VCaP (cell line): ENCODE results near the gene ARMC2.

Source experiments
- H3K27ac ChIP-seq: fragments of 450-650 bp; 2 replicates; pipeline ENCODE4 v1.5.1; 2017
- TF ChIP-seq, protein P1 (sequence below): fragments of 450-650 bp; conservative IDR thresholded peaks from 2 replicates; pipeline ENCODE4 v1.5.1; 2017; ENCODE audit warnings: mild to moderate bottlenecking, moderate library complexity

ARMC2 gene

DNA sequence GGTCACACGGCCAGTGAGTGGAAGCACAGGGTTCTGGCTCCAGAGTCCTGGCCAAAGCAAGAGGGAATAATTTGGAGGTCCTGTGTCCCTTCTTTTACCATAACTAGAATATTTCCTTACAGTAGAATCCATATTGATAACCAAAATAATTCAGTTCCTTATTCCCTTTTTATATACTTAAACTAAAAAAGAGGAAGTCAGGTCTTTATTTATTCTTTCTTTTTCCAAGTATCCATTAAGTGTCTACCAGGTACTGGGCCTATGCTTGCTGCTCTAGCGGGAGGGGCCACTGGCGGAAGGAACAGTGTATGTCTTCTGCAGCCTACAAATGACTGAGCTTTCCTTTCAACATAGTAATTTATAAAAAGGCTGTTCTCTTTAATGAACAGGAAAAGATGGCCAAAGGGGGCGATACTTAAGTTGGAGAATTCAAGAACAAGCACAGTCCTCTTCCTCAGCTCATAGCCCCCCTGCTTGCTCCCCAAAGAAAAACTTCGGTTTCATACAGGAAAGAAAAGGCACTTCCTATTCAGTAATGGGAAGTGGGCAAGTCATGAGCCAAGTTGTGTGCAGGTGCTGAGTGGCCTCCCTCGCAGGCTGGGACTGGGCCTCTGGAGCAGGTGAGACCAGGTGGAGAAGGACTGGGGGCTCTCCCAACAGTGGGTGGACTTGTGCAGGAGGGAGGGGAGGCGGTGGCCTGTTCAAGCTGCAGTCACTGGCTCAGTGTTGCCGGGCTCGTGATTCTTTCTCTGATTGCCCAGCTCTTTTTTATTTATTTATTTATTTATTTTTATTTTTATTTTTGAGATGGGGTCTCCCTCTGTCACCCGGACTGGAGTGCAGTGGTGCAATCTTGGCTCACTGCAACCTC lies 110.9 kb downstream of the ARMC2 start:
- H3K27ac ChIP-seq = no peak overlapping the region
- TF ChIP-seq, protein P1, sequence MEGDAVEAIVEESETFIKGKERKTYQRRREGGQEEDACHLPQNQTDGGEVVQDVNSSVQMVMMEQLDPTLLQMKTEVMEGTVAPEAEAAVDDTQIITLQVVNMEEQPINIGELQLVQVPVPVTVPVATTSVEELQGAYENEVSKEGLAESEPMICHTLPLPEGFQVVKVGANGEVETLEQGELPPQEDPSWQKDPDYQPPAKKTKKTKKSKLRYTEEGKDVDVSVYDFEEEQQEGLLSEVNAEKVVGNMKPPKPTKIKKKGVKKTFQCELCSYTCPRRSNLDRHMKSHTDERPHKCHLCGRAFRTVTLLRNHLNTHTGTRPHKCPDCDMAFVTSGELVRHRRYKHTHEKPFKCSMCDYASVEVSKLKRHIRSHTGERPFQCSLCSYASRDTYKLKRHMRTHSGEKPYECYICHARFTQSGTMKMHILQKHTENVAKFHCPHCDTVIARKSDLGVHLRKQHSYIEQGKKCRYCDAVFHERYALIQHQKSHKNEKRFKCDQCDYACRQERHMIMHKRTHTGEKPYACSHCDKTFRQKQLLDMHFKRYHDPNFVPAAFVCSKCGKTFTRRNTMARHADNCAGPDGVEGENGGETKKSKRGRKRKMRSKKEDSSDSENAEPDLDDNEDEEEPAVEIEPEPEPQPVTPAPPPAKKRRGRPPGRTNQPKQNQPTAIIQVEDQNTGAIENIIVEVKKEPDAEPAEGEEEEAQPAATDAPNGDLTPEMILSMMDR = no peak

DNA sequence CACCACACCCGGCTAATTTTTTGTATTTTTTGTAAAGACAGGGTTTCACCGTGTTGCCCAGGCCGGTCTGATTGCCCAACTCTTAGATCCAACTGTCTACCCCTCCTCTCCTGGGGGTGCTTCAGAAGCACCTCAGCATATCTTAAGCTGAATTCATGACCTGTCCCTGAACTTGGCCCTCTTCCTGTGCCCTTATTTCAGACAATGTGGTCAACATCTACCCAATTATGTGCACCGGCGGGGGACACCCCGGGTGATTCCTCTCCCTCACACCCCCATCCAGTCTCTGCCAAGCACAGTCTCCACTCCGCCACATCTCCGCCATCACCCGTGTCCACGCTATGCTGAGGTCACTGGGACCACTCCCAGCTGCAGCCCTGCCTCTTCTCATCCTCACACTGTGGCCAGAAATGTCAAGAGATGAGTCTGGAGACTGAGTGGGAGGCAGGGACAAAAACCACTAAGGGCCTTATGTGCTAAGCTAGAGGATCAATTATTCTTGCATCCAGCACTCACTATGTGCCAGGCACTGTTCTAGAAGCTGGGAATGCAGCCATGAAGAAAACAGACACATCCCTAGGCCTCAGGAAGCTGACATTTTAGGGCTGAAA lies 111.9 kb downstream of the ARMC2 start:
- no peak overlapping the region for H3K27ac ChIP-seq
- TF ChIP-seq, protein P1 = no peak

DNA sequence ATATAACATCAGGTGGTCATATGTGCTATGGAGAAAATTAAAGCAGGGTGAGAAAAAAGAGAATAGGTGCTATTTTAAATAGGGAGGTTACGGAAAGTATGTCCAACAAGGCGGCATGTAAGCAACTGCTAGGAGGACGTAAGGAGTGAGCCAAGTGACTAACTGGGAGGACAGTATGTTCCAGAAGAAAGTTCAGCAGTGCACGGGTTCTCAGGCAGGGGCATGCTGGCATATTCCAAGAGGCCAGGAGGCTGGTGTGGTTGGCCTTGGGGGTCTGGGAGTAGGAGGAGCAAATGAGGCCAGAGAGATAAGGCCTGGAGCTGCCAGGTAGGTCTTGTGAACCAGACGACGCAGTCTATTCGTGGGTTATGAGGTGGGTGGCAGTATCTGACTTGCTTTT lies 112.4 kb downstream of the ARMC2 start:
- H3K27ac ChIP-seq = no peak overlapping the region
- TF ChIP-seq, protein P1 = no peak

DNA sequence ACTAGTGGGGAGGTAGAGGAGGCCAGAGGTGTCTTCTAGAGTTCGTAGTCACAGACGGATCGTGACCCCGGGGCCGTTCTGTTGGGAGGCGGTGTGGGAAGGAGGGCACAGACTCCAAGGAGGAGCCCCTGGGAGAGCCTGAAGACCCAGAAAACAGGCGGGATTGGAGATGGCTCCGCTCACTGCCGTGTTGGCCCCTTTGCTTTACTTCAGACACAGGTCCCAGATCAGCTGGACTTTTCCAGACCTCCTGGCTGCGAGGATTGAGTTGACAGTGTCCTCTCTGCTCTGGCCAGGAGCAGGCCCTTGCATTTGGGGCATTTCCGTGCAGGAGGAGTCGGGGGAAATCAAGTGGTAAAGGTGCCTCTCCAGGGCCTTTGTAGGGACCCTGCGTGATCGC lies 112.9 kb downstream of the ARMC2 start:
- H3K27ac ChIP-seq = no peak overlapping the region
- TF ChIP-seq, protein P1 = no peak

DNA sequence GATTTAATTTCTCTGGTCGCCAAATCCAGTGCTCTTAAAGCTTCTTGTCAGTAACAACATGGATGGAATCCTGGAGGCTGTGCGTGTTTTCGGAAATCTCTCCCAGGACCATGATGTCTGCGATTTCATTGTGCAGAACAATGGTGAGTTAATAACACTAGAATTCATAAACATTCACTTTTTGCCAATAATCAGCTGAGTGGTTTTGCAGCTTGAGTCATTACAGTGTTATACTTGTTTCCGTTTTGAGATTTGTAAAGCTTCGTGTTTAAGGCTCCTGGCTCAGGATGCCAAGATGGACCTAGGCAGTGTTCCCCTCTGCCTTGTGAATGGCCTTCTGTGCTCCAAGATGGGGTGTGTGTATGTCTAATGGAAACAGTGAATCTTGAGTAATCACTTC lies 113.8 kb downstream of the ARMC2 start:
- H3K27ac ChIP-seq = no peak overlapping the region
- TF ChIP-seq, protein P1 = no peak

DNA sequence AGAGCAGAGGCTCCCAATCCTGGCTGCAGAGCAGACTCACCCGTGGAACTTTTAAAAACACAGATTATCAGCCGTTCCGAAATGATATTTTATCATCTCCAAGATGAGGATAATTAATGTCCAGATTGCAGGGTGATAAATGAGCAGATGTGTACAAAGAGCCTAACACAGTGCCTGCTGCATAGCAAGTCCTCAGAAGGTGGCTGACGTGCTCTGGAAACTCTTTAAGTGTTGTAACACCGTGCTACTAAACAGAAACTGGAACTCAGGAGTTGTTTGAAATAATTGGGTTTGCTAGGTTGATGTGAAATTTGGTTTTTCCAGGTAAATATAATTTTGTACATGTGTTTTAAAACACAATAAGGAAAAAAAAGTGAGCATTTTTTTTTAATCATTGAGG lies 118.0 kb downstream of the ARMC2 start:
- no peak overlapping the region for H3K27ac ChIP-seq
- TF ChIP-seq, protein P1 = no peak

DNA sequence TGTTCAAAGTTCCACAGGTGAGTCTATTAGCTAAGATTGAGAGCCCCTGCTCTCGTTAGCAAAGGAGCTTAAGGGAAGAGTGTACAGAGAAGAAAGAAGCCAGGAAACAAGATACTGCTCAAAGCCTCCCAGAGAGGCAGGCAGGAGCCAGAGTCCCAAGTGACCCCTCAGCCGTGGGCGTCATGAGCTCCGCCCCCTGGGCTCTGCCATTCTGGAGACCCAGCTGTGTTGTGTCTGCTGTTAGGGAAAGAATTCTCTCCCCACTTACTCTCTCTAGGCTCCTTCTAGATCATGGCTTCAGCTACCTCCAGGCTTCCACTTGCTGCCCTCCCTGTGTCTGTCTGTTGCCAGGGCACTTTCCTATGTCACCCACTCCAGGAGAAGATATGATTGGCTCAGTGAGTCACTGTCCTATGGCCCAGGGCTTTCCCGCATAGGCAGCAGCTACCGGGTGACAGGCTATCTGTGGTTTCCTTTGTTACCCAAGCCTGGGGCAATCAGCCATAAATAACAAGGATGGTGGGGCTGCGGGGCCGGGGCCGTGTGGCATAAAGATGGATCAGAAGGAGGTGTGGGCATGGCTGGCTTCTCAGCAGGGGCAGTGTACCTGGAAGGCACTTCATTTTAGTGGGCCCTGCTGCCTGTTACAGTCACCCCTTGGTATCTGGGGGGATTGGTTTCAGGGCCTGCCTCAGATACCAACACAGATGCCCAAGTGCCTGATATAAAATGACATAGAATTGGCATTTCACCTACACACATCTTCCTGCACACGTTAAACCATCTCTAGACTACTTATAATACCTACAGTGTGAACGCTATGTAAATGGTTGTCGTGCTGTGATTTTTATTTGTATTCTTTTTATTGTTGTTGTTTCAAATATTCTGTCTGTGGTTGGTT lies 118.9 kb downstream of the ARMC2 start:
- H3K27ac ChIP-seq = no peak overlapping the region
- TF ChIP-seq, protein P1 = no peak
